ENCODE measurements around the gene COPB2. TPM values are rescaled to one million over a fixed set of nuclear protein-coding genes. Genes with fewer than 3 reads are reported as not detected.
"Not testable (repeated sequence)": the region's sequence is repeated elsewhere in the genome, so short reads cannot be mapped to it uniquely, and the experiment has no call there.

The COPB2 gene
- polyA plus RNA-seq, 3 donors, result 45.3 to 66.5 (median 50.1) TPM

DNA sequence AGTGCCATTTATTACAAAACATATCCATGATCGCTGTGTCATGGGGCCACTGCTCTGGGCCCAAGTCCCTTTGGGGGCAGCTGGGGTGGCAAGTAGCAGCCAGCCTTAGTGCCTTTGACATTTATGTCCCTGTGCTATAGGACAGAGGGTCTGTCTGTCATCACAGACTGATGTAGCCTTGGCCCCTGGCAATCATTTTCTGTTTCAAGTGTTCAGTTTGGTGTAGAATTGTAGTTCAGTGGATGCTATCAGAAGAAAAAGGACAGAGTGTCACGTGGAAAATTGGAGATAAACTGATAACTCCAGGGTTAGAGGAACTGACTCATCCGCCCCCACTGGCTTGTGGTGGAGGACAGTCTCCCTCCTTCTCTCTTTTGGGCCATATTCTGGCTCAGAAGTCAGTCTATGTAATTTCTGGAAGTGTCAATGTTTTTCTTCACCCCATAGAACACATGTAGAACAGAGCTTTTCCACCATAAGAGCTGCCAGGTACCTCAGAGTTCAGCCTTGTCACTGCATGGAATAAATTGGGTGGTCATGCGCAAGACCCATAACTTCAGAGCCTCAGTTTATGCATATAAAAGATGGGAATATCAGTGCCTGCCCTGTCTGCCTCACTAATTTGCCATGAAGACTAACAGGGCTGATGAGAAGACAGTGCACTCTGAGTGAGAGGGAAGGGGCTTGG lies 50.1 kb downstream of the COPB2 start:
- H3K27ac ChIP-seq (ENCODE audit: low read depth, low read length), result no peak overlapping the region
- WGBS, 3 donors, result 60 to 67% (median 63%) methylated on average over 4 of the region's 4 CpGs

DNA sequence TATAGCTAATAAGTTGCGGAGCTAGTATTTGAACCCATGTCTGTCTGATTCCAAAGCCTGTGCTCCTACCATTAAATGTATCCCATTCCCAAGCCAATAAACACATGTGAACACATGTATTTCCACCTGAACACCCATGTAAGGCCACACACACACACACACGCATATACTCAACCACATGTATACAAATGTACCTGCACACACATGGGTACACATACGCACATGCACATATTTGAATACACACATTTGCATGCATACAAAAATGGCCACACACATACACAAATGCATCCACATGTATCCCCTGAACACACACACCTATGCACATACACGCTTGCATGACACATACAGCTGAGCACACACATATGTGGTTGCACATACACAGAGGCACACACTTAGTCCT lies 51.0 kb downstream of the COPB2 start:
- WGBS, 3 donors, result 89 to 91% (median 91%) methylated on average over 4 of the region's 4 CpGs
- no peak overlapping the region for H3K27ac ChIP-seq (ENCODE audit: low read depth, low read length)

DNA sequence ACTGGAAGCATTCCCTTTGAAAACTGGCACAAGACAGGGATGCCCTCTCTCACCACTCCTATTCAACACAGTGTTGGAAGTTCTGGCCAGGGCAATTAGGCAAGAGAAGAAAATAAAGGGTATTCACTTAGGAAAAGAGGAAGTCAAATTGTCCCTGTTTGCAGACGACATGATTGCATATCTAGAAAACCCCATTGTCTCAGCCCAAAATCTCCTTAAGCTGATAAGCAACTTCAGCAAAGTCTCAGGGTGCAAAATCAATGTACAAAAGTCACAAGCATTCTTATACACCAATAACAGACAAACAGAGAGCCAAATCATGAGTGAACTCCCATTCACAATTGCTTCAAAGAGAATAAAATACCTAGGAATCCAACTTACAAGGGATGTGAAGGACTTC lies 54.8 kb downstream of the COPB2 start:
- 33 to 85% (median 50%) methylated on average over 1 of the region's 1 CpG for WGBS, 3 donors
- H3K27ac ChIP-seq (ENCODE audit: low read depth, low read length), result not testable (repeated sequence)

DNA sequence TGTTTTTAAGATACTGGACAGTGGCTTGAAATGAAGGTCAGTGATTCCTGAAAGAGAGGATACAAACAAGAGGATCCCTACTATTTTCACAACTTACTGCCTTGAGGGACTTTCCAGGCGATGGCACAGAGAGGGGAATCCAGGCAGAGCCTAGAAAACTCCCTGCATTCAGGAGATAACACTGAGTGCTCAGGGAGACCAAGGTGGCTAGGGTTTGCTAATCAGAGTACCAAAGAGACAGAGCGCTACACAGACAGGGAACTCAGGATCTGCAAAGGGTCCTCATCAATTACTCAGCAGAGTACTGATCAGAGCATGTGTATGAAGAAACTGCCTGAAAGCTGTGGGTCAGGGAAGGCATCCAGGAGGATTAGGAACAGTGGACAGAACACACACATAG lies 57.4 kb downstream of the COPB2 start:
- no peak overlapping the region for H3K27ac ChIP-seq (ENCODE audit: low read depth, low read length)
- WGBS, 3 donors, result 71 to 80% (median 77%) methylated on average over 2 of the region's 2 CpGs

DNA sequence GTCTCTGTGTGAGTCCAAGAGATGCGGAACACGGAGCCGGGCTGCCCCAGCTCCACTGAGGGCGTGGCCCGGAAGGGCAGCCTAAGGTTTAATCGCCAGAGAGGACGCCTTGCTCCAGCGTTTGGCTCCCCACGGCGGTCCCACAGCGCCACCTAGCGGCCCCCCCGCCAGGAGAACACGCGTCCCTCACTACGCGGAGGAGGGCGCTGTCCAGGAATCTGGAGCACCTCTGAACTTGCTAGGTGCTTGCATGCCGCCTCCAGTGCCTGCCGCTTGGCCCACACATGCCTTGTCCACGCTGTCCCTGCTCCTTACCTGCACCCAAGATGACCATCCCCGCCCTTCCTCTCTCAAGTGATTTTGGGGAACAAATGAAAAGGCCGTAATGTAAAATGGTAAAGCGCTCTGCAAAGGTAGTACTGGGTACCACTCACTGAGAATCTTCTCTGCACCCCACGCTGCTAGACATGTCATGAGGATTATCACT lies 60.0 kb downstream of the COPB2 start:
- no peak overlapping the region for H3K27ac ChIP-seq (ENCODE audit: low read depth, low read length)
- WGBS, 3 donors, result 8 to 11% (median 10%) methylated on average over 25 of the region's 25 CpGs

DNA sequence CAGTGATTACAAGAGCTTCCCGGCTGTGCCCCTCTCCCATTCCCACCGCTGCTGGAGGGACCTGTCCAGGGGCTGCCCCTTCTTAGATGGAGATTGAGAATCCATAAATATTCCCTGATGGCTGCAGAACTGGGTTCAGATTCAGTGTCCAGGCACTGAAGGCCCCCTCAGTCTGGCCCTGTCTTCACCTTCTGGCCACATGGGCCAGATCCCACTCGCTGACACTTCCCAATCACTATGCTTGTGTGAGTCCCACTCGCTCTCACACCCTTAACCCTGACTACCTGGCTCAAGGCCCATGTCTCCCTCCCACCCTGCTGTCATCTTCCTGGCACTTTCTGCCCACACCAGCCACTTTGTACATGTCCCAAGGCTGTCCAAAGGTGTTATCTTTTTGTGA lies 61.1 kb downstream of the COPB2 start:
- no peak overlapping the region for H3K27ac ChIP-seq (ENCODE audit: low read depth, low read length)
- 88 to 93% (median 92%) methylated on average over 4 of the region's 4 CpGs for WGBS, 3 donors

DNA sequence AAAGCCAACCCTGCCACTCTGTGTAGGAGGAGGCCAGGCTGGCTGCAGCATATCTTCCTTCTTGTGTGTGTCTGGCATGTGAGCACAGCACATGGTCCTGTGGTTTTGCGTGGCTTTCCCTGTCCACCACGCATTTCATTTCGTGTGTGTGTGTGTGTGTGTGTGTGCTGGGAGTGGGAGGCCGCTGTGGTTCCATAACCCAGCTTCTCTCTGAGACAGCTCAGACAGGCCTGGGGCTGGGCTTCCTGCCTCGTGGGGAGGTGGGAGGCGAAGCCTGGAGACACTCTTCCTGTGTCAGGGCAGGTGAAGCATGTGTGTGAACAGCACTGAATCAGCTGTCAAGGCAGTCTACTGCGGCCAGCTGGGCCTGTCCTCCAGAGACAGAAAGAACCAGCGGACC lies 61.6 kb downstream of the COPB2 start:
- 51 to 83% (median 59%) methylated on average over 8 of the region's 8 CpGs for WGBS, 3 donors
- no peak overlapping the region for H3K27ac ChIP-seq (ENCODE audit: low read depth, low read length)

DNA sequence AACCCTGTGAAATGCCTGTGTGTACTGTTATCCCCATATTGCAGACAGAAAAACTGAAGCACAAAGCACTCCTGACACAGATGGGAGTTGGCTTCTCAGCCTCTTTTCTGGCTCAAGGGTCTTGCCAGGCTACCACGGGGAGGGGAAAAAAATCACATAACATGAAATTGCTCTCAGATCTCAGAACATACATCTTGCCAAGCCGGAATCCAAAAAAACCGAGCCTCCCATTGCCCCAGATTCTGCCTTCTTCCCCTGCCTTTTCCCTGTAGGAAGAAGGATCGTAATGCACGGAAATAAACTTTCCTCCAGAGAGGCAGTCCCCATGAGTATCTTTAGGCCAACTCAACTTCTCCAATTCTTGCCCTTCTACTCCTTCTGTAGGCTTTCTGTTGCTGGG lies 62.2 kb downstream of the COPB2 start:
- no peak overlapping the region for H3K27ac ChIP-seq (ENCODE audit: low read depth, low read length)
- 79 to 95% (median 81%) methylated on average over 5 of the region's 5 CpGs for WGBS, 3 donors

DNA sequence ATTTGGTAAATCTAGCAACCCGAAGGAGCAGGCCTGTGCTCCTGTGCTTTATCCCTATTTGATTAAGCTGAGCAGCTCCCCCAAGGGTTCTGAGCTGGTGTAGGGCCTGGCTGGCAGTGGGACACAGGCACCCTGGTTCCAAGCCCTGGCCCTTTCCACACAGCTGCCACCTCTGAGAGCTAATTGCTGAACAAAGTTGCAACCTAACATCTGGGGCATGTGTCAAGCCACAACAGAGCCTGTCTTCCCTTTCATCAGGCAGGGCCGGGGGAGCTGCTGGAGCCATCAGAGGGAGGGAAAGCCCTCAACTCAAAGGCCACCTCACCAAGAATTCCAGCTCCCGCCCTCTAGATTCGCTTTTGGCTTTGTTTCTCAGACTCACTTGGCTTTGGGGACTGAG lies 62.7 kb downstream of the COPB2 start:
- H3K27ac ChIP-seq (ENCODE audit: low read depth, low read length), result no peak overlapping the region
- 80 to 90% (median 86%) methylated on average over 4 of the region's 4 CpGs for WGBS, 3 donors

DNA sequence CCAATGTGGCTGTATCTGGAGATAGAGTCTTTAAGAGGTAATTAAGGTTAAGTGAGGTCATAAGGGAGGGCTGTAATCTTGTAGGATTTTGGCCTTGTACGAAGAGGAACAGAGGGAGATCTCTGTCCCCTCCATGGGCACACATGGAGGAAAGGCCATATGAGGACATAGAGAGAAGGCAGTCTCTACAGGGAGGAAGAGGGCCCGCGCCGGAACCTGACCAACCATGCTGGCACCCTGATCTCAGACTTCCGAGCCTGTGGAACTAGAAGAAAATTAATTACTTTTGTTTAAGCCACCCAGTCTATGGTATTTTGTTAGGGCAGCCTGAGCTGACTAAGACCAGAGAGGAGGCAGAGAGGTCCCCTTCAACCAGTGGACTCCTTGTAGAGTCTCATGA lies 63.3 kb downstream of the COPB2 start:
- 87 to 88% (median 87%) methylated on average over 5 of the region's 5 CpGs for WGBS, 3 donors
- no peak overlapping the region for H3K27ac ChIP-seq (ENCODE audit: low read depth, low read length)

DNA sequence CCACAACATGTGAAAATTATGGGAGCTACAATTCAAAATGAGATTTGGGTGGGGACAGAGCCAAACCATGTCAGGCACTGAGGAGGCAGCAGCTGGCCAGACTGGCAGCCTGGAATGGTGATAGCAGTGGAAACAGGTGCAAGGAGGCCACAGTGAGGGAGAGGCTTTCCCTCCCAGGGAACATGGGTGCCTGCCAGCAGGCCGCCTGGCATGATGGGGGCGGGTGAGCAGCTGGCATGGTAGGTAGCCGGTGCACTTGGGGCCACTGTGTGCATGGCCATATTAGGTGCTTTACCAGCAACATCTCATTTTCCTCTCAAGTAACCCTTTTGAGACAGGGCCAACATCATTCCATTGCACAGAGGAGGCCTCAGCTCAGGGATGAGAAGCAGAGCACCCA lies 63.9 kb downstream of the COPB2 start:
- no peak overlapping the region for H3K27ac ChIP-seq (ENCODE audit: low read depth, low read length)
- 50 to 96% (median 96%) methylated on average over 3 of the region's 3 CpGs for WGBS, 3 donors

DNA sequence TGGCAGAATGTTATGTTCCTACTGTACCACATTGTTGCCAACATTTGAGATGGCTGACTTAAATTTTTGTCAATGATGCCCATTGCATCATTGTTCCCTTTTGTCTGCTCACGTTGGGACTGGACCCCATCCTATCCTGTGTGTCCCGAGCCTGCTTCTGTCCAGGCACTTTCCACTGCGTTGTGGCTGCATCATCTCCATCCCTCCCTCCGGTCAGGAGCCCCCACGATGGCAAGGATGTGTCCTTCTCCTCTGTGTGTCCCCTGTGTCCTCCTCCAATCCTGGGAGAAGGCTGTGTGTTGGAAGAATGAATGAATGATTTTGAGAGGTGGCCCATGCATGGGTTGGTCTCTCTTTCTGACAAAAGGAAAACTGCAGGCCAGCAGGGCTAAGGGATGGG lies 65.0 kb downstream of the COPB2 start:
- WGBS, 3 donors, result 70 to 74% (median 73%) methylated on average over 5 of the region's 5 CpGs
- H3K27ac ChIP-seq (ENCODE audit: low read depth, low read length), result no peak overlapping the region

DNA sequence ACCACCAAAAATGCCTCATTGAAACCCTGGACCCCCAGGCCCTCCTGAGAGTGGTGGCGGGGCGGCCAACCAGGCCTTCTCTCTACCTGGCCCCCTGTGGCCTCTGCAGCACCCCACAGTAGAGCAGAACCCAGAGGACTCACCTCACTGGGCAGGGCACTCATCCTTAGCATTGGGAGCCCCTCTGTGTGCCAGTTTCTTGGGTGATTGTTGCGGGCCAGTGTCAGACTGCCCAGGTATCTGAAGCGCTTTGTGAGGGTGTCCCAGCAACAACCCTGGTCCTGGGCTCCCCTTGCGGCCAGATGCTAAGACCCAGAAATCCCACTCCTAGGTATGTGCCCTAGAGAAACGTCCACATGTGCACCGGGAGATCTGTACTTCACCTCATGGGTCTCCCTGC lies 66.3 kb downstream of the COPB2 start:
- 79 to 94% (median 91%) methylated on average over 7 of the region's 7 CpGs for WGBS, 3 donors
- no peak overlapping the region for H3K27ac ChIP-seq (ENCODE audit: low read depth, low read length)

DNA sequence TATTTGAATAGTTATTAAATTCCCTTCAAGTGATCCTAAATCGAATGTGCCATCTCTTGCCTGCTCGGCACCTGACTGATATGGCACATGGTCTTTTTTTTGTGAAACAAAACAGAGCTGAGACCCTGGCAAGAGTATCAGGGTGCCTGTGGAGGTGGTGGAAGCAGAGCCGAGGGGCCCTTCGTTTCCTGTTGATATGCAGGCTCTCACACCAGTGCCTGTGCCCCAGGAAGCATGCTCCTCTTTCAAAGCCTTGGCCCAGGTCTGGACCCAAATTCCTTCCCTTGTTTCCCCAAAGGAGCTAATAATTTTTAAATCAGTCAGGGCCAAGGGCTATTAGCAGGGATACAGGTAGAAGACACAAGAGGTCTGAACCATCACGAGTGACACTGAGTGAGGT lies 67.1 kb downstream of the COPB2 start:
- 61 to 83% (median 69%) methylated on average over 5 of the region's 5 CpGs for WGBS, 3 donors
- no peak overlapping the region for H3K27ac ChIP-seq (ENCODE audit: low read depth, low read length)

DNA sequence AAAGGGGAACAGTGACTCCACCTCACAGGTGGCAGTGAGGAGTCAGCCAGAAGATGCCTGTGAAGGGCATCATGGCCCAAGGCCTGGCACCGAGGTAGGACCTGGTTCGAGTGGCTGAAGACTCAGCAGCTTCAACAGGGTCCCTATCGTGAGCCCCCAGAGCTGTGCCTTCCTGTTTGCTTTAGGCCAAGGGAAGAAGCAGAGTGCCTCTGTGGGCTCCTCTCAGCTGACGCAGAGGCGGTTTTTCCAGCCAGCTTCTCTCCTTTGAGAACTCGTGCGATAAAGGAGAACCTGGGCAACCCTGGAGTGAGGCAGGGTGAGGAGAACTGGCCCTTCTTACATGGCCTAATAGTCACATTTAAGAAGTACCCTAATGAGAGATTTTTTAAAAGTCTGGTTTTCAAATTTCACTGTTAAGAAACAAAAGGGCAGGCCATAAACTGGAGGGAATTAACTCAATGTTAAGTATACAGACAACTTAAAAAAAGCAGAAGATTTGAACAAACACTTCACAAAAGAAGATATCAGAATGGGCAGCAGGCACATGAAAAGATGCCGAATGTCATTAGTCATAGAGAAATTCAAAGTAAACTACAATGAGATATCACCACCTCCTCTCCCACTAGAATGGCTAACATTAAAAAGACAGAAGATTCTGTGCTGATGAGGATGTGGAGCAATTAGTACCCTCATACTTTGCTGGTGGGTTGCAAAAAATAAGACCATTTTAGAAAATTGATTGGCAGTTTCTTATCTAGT lies 68.7 kb downstream of the COPB2 start:
- 76 to 84% (median 81%) methylated on average over 8 of the region's 8 CpGs for WGBS, 3 donors
- H3K27ac ChIP-seq (ENCODE audit: low read depth, low read length), result no peak overlapping the region

DNA sequence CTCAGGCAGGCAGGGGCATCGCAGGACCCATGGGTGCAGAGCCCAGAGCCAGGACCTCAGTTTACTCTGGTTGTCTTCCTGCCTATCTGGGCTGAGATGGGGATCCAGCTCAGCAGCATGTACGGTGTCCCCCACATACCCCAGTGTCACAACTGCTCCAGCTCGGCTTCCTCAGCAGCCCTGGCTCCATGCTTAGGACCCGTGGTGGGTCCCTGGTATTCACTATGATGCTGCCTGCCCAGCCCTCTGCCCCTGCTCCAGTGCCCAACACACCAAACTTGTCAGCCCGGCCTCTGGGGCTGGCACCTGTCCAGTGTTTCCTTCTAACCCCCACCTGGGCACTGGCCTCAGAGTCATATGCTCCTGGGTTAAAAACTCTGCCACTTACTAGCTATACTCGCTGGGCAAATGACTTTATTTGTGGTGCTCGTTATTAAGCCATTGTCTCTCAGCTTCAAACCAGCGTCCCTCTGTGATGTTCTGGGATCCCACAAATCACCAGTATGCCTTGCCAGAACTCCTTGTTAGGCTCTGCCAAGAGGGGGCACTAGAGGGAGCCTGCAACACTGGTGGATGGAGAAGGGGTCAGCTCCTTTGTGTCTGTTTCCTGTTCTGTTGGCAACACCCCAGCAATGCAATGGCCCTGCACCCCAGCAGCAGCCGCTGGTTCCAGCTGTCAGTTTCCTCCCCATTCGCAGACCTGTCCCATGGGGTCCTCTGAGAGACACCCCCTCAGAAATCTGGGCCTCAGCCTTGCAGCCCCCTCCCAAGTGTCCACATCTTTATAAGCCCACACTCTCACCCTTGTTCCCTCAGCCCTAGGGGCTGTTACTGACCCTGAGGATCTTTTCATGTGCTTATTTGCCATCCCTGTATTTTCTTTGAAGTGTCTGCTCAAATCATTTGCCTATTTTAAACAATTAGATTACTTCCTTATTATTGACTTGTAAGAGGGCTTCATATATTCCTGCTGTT lies 69.7 kb downstream of the COPB2 start:
- WGBS, 3 donors, result 67 to 73% (median 70%) methylated on average over 10 of the region's 10 CpGs
- no peak overlapping the region for H3K27ac ChIP-seq (ENCODE audit: low read depth, low read length)

DNA sequence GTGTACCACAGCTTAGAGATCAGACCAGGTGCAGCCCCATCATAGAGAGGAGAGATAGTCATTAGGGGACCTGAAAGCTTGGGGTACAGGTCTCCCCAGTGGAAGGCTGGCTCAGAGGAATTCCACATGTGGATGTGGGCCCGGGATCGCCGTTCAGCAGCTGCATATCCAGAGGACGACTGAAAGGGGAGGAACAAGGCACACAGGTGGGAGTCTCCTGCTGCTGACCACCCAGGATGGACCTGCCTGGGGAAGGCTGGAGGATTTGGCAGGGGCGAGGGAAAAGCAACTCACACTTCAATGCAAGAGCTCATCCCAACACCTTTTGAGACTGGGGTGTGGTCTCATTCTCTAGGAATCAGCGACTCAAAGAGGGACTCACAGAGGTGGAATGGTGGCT lies 70.6 kb downstream of the COPB2 start:
- 76 to 86% (median 80%) methylated on average over 6 of the region's 6 CpGs for WGBS, 3 donors
- no peak overlapping the region for H3K27ac ChIP-seq (ENCODE audit: low read depth, low read length)

DNA sequence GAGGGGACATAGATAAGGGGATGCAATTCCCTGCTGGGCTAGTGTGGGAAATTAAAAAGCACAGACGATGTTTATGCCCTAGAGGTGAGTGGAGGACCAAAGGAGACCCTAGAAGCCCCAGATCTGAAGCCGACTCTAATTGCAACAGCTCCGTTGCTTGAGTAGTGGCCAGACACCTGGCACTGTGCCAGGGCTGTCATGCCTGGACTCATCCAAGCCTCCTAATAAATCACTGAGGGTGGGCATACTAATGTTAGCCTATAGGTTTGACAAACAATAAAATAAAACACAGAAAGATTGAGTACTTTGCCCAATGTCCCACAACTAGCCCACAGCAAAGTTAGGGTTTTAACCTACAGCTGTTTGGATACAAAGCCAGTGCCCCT lies 71.0 kb downstream of the COPB2 start:
- no peak overlapping the region for H3K27ac ChIP-seq (ENCODE audit: low read depth, low read length)
- WGBS, 3 donors, result 38 to 61% (median 42%) methylated on average over 3 of the region's 3 CpGs
